HG03457 (cell line): ENCODE measurements around the gene ATXN7L1.

Experiments used
- ATAC-seq: cut with Tn5 transposase; IDR thresholded peaks from one replicate; pipeline ENCODE4 v1.9.1; 2021; ENCODE audit warnings: moderate number of reproducible peaks; ENCODE audit not compliant: unreplicated experiment

Gene ATXN7L1

DNA sequence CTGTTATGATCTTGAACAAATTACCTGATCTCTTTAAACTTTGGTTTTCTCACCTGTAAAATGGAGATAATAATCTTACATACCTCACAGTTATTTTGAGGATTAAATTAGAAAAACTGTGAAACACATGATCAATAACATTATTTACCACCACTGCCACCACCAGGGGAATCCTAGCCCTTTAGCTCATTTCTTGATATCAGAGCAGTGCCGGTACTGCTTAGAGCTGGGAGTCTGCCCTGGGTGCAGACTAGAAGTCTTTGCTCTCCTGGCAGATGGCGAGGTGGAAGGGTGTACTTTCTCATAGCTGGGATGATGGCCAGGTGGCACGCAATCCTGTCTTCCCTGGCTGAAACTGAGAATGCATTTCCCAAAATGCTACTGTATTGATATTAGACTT is 282.4 kb downstream of the ATXN7L1 start:
- ATAC-seq: no peak

DNA sequence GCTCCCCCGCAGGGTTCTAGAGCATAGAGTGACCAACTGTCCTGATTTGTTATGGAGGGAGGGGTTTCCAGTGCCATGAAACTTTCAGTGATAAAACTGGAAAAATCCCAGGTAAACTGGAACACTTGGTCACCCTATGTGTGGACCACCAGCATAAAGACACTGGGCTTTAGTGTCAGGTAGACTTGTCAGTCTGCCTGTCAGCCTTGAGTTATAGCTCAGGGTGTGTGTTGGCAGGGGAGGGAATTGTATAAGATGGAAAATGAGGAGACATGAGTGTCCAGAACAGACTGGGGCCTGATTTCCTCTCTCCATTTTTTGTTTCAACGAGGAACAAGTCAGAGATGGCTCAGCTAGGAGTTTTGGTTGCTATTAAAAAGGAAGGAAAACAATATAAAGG is 284.9 kb downstream of the ATXN7L1 start:
- ATAC-seq: no peak

GRCh38 chr7:105590793-105591192 is 285.6 kb downstream of the ATXN7L1 start:
- ATAC-seq: no peak

DNA sequence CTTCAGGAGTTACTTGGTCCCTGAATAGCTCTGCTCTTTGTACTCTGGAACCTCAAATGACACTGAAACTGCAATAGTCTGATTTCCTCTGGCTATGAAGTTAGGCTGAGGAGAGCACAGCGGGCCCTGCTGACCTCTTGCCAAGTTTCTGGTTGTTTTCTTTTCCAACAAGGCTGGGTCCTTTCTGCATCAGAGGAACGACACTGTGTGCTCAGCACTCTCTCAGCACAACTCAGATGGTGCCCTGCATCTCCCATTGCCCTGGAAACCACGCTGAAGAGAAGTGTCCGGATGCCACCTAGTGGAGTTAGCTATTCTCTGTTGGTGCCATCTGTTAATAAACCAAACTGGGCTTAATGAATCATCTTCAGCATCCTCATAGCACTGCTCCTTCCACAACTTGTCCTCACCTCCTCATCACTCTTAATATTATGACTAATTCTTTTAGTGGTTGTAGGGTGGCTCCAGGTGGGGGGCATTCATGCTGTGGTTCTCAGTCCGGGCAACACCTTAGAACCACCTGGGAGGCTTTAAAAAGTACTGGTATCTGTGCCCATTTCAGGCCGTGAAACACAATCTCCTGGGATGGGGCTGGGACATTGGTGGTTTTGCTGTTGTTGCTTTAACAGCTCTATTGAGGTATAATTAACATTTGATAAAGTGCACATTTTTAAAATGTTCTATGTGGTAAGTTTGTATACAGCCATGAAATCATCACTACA is 286.9 kb downstream of the ATXN7L1 start:
- ATAC-seq: peak; percentile 82

GRCh38 chr7:105587909-105588635 is 288.3 kb downstream of the ATXN7L1 start:
- no peak for ATAC-seq

DNA sequence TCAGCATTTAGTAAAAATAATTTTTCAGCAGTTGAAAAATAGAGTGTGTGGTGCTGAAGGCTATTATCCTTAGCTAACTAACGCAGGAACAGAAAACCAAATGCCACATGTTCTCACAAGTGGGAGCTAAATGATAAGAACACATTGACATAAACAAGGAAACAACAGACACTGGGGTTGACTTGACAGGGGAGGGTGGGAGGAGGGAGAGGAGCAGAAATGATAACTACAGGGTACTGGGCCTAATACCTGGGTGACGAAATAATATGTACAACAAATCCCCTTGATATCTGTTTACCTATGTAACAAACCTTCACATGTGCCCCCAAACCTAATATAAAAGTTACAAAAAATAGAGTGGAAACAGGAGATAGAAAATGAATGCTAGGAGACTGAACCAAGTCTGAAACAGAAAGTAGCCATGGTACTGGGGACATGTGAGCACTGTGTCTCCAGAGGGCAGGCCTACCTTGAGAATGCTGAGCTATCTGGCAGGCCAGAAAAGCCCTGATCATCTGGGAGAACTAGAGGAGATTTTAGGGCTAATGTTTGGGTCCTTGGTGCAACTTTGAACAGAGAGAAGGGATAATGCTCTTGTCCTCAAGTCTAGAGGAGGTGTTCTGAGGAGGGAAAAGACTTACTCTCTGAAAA is 290.4 kb downstream of the ATXN7L1 start:
- ATAC-seq: no peak

- no peak for ATAC-seq
These were observed 292.2 kb downstream of the ATXN7L1 start for GRCh38 chr7:105584165-105584564.

DNA sequence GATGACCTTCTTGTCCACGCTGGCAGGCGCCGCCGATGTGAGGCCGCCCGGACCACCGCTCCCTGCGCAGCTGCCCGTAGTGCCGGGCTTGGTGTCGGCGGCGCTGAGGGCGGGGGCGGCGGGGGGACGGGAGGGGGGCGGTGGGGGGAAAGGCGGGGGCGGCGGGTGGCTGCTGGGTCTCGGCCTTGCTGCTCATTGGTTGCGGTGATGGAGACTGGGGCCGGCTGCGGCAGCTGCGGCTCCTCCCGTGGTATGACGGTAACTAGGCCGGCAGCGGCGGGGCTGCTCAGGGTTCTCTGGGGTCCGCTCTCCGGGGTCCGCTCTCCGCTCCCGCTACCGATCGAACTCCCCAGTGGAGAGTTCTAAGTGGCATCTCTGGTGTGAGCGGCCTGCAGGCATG is 293.3 kb downstream of the ATXN7L1 start:
- ATAC-seq: no peak

- ATAC-seq: peak; percentile 77
These were observed 295.2 kb downstream of the ATXN7L1 start, which contains the start of gene EFCAB10 for GRCh38 chr7:105581066-105581811. TSS of gene EFCAB10 (minus strand) at chr7:105581493. CDS start at chr7:105581463, 30 bp downstream.

DNA sequence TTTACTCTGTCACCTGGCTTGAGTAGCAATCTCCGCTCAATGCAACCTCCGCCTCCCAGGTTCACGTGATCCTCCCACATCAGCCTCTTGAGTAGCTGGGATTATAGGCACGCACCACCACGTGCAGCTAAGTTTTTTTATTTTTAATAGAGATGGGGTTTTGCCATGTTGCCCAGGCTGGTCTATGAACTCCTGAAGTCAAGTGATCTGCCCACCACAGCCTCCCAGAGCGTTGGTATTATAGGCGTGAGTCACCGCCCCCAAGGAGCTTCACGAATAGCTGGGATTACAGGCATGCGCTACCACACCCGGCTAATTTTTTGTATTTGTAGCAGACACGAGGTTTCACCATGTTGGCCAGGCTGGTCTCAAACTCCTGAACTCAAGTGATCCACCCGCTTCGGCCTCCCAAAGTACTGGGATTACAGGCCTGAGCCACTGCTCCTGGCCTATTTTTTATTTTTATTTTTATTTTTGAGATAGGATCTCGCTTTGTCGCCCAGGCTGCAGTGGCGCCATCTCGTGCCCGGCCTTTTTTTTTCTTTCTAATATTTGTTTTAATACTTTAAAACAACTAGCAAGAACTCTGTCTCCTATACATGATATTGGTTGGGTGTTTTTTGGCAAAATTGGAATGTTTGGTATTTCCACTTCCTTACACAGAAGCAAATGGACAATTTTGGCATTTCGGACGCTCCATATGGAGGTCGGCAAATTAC is 296.2 kb downstream of the ATXN7L1 start:
- ATAC-seq: no peak

GRCh38 chr7:105578496-105578895 is 297.9 kb downstream of the ATXN7L1 start:
- no peak for ATAC-seq

GRCh38 chr7:105577251-105577650 is 299.1 kb downstream of the ATXN7L1 start:
- no peak for ATAC-seq

DNA sequence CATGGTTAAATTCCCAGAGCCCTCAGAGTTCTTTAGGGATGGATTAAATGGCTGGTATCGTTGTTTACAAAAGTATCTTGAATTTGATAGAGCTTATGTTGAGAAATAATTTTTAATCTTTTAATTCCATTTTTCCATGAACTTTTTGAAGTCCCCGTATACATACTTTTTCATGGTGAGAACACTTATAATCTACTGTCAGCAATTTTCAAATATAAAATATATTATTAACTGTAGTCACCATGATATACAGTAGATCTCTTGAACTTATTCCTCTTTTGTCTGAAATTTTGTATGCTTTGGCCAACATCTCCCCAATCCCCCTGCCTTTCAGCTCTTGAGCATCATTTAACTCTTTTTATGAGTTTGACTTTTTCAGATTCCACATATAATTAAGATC is 304.5 kb downstream of the ATXN7L1 start:
- no peak for ATAC-seq

DNA sequence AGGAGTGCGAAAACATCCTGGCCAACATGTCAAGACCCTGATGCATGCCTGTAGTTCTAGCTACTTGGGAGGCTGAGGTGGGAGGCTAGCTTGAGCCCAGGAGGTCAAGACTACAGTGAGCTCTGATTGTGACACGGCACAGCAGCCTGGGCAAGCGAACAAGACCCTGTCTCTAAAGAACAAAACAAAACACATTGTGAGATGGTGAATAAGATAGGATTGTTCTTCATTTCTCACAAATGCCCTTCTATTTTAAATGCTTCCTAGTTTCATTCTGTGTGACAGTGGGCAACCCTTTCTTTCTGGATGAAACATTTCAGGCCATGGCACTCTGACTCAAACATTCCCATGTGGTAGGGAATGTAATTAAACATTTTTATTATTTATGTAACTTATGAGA is 308.6 kb downstream of the ATXN7L1 start:
- ATAC-seq: no peak

GRCh38 chr7:105567024-105567423 is 309.4 kb downstream of the ATXN7L1 start:
- ATAC-seq: no peak

DNA sequence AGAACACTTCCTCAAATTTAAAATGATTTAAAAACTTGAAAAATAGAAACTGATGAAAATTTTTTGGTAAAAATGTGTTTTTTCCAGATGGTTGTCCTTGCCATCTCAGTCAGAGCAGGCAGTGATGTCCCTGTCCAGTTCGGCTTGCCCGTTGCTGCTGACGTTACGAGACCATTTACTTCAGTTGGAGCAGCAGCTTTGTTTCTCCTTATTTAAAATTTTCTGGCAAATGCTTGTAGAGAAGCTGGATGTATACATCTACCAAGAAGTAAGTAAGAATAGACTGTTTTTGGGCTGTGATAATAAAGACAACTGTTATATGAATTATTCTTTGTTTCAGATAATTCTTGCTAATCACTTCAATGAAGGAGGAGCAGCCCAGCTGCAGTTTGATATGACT is 311.2 kb downstream of the ATXN7L1 start:
- no peak for ATAC-seq

DNA sequence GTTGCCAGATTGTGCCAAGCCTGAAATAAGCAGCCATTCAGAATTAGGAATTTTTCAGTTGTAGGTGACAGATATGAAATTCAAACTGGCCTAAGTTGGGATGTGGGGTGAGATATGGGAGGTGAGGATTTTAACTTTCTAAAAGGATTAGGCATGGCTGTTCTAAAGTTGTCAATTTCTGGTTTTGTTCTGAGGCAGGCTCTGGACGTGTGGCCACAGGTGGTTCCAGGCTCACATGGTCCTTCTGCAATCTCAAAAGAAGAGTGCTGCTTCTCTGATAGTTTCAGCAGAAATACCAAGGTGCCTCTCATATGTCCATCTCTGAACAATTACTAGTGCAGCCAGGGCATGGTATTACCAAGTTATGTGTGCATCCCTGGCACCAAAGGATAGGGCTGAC is 316.5 kb downstream of the ATXN7L1 start:
- no peak for ATAC-seq
